ENCODE data around the gene TRDN. TPM values are rescaled to one million over a fixed set of nuclear protein-coding genes. Genes with fewer than 3 reads are reported as not detected.

TRDN gene
- total RNA-seq, 1 experiment from 2014 or later, result 10.4 TPM

GRCh38 chr6:123519189-123519505, 117.6 kb downstream of the TRDN start:
- Histone ChIP-seq H2AFZ (ENCODE audit: low read length) (no peak overlapping the region), H3K14ac (ENCODE audit: insufficient read depth, low read length) (no peak overlapping the region), H3K27me3 (ENCODE audit: insufficient read depth, low read length) (no peaks in the 10 kb centered on the region), H3K79me1 (ENCODE audit: insufficient read depth, low read depth, low read length, poor library complexity, severe bottlenecking) (no peaks in the 10 kb centered on the region), H3K23ac (ENCODE audit: insufficient read length, low read depth, low read length) (no peak overlapping the region), H4K91ac (ENCODE audit: insufficient read length, low read depth, low read length) (no peak overlapping the region), H3T11ph (ENCODE audit: low read length) (no peak overlapping the region), H3K23me2 (ENCODE audit: insufficient read length, low read depth, low read length, poor library complexity, severe bottlenecking) (no peaks in the 10 kb centered on the region), H3K56ac (ENCODE audit: insufficient read length, low read depth, low read length) (no peak overlapping the region), H3K4ac (ENCODE audit: low read depth, low read length) (no peak overlapping the region), H2AK5ac (ENCODE audit: insufficient read length, low read length) (no peak overlapping the region), H3K27ac (ENCODE audit: insufficient read length, low read depth, low read length) (no peak overlapping the region), H4K5ac (ENCODE audit: insufficient read length, low read depth, low read length) (no peak overlapping the region), H2BK15ac (ENCODE audit: low read depth, low read length) (no peak overlapping the region), H3K9me3 (ENCODE audit: control insufficient read depth, low read depth, low read length) (no peaks in the 10 kb centered on the region), H2BK5ac (ENCODE audit: insufficient read length, low read length) (no peak overlapping the region), H3K4me2 (ENCODE audit: insufficient read depth, insufficient read length, low read length) (no peak overlapping the region), H3K18ac (ENCODE audit: insufficient read length, low read depth, low read length) (no peak overlapping the region), H2BK12ac (ENCODE audit: insufficient read length, low read depth, low read length) (no peak overlapping the region), H3K9ac (ENCODE audit: extremely low read depth, insufficient read length, low read length) (no peak overlapping the region), H3K79me2 (ENCODE audit: insufficient read depth, low read length) (no peaks in the 10 kb centered on the region), H2BK20ac (ENCODE audit: low read depth, low read length, poor library complexity, severe bottlenecking) (no peak overlapping the region), H4K20me1 (ENCODE audit: control insufficient read depth, insufficient read depth, insufficient read length) (no peaks in the 10 kb centered on the region), H3K4me1 (ENCODE audit: insufficient read depth, low read length) (peaks cover 8% of the 10 kb centered on the region; the same call in 1 of the 2 replicates), H4K8ac (replicated peaks; ENCODE audit: insufficient read length, low read depth, low read length) (no peak overlapping the region), H2BK120ac (ENCODE audit: low read depth, low read length, poor library complexity, severe bottlenecking) (no peak overlapping the region)
- Mint-ChIP-seq H3K27ac (no peak overlapping the region; a peak in 1 of 7 replicates), H3K27me3 (ENCODE audit: low read depth) (no peaks in the 10 kb centered on the region), H3K36me3 (ENCODE audit: insufficient read depth in 1 of 3, low read depth in 3 of 3) (no peaks in the 10 kb centered on the region), H3K4me3 (no peak overlapping the region), H3K9me3 (no peaks in the 10 kb centered on the region; a peak in 1 of 5 replicates), H3K4me1 (peaks cover 6 to 11% of the 10 kb centered on the region in 2 experiments)
- DNase-seq, result no peak
- no peak for TF ChIP-seq CTCF (conservative IDR thresholded peaks at IDR 0.05)
